Stimulated activated naive B cell treated with anti-CD40 and anti-IgM and Interleukin-4, amounts not matched to agents 10 μg/mL and 1 μg/mL and 100 μg/mL, for 72 hours (primary cell): ENCODE measurements around the gene KCNK3.

Experiments used
- ATAC-seq, 2 donors: fragments of 150-1000 bp; cut with Tn5 transposase; replicated peaks; 2 replicates each; pipeline ENCODE4 v1.10.0; 2021; ENCODE audit warnings: moderate library complexity in 1 of 2
- DNase-seq: peaks from one replicate; pipeline ENCODE4 v3.0.0; 2021
- H3K27ac Mint-ChIP-seq: one replicate; pipeline ENCODE4 v1.8.0; 2022; ENCODE audit warnings: mild to moderate bottlenecking, mixed read lengths
- H3K27me3 Mint-ChIP-seq, 2 donors: one replicate each; pipeline ENCODE4 v1.8.0; 2022; ENCODE audit warnings: mixed read lengths in 2 of 2
- H3K36me3 Mint-ChIP-seq, 2 donors: one replicate each; pipeline ENCODE4 v1.8.0; 2022; ENCODE audit warnings: mixed read lengths in 2 of 2, mild to moderate bottlenecking in 1 of 2
- H3K4me1 Mint-ChIP-seq, 2 donors: one replicate each; pipeline ENCODE4 v1.8.0; 2022; ENCODE audit warnings: mixed read lengths in 2 of 2, mild to moderate bottlenecking in 1 of 2
- H3K4me3 Mint-ChIP-seq, 2 donors: one replicate each; pipeline ENCODE4 v1.8.0; 2022; ENCODE audit warnings: mild to moderate bottlenecking in 2 of 2, mixed read lengths in 2 of 2, moderate library complexity in 1 of 2
- H3K9me3 Mint-ChIP-seq, 2 donors: one replicate each; pipeline ENCODE4 v1.8.0; 2022; ENCODE audit warnings: mixed read lengths in 2 of 2, mild to moderate bottlenecking in 1 of 2

The KCNK3 gene

DNA sequence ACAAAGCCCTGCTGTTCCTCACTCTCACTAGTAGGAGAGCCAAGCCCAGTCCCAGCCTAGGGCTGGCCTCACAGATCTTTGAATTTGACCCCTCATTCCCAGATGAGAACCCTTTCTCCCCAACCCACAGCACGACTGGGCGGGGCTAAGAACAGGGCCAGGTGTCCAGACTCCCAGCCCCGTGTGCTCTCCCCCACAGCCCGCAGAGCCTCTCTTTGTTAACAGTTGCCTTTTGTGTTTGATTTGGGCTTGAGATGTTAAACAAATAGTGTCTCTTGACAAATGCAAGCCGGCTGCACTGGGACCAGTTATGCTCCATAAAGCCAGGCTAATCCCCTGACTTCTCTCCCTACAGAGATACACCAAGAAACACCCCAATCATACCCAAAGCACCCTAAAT lies 4.7 kb upstream of the KCNK3 start:
- Mint-ChIP-seq H3K27ac (no peak overlapping the region), H3K36me3 (no peaks in the 10 kb centered on the region), H3K4me1 (peaks cover 3 to 6% of the 10 kb centered on the region in 2 donors), H3K27me3 (peaks cover 56 to 62% of the 10 kb centered on the region in 2 donors), H3K4me3 (no peak overlapping the region), H3K9me3 (no peaks in the 10 kb centered on the region)
- ATAC-seq: no peak
- no peak for DNase-seq

DNA sequence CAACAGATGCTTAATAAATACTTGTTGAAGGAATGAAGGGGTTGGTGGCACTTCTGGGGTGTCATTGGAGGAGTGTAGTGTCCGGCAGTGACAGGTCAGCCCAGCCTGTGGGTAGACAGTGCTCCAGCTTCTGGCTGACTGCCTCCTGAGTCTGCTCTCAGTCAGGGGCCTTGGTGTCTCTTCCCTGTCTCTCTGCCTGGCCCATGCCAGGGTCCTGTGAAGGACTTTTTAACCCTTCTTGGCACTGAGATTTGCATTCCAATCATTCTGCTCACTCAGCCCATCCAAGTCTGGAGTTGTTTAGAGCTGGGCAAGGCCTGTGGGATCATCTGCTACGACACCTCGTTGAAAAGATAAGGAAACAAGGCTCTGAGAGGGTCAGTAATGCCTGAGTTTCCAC lies 1.4 kb upstream of the KCNK3 start:
- Mint-ChIP-seq H3K36me3 (no peaks in the 10 kb centered on the region), H3K4me1 (peaks cover 7 to 13% of the 10 kb centered on the region in 2 donors), H3K4me3 (no peak overlapping the region), H3K27ac (no peak overlapping the region), H3K9me3 (no peaks in the 10 kb centered on the region), H3K27me3 (peaks cover 65 to 75% of the 10 kb centered on the region in 2 donors)
- DNase-seq: no peak
- no peak for ATAC-seq

DNA sequence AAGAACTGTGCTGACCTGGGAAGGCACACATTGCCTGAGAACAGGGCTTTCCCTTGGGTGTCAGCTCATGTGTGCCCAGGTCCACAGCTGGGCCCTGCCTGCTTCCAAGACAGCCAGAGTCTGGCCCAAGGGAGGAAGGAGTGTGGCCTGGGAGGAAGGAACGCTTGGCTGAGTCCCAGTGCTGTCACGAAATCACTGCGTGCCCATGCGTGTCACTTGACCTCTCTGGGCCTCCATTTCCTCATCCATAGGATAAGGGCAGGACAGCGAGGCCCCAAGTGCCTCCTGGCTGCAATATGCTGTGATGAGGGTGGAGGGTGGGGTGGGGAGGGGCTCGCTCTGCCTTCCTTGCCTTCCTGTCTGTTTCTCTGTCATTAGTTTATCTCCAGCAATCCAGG lies 642 bp upstream of the KCNK3 start:
- Mint-ChIP-seq H3K36me3 (no peaks in the 10 kb centered on the region), H3K27ac (no peak overlapping the region), H3K4me3 (no peak overlapping the region), H3K4me1 (peaks cover 7 to 13% of the 10 kb centered on the region in 2 donors), H3K27me3 (peaks cover 66 to 75% of the 10 kb centered on the region in 2 donors), H3K9me3 (no peaks in the 10 kb centered on the region)
- DNase-seq (no peak), ATAC-seq (no peak)

DNA sequence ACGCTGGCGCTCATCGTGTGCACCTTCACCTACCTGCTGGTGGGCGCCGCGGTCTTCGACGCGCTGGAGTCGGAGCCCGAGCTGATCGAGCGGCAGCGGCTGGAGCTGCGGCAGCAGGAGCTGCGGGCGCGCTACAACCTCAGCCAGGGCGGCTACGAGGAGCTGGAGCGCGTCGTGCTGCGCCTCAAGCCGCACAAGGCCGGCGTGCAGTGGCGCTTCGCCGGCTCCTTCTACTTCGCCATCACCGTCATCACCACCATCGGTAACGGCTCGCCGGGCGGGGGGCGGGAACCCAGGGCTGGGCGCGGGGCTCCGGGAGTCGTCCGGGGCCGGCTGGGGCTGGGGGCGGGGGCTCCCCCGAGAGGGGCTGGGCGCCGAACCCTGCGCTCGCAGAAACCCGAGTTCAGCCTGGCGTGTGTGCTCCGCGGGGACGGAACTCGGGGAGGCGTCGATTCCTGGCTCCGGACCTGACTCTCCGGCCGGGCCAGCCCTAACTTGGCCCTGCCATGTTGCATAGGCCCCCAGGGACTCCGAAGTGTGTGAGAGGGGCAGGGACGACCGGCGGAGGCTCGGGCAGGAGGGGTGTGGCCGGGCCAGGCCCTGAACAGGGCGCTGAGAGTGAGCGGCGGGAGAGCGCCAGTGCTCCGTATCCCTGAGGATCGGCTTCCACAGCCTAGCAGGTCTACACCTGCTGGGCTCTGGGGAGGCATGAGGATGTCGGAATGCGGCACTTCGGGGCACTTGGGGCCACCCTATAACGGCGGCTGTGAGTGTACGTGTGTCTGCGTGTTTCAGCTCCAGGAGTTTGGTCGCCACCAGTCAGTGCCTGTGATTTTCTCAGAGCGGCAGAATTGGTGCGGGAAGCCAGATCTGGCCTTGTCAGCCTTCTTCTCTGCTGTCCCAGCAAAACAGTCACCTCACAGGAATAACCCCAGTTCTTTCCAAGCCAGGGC lies 651 bp downstream of the KCNK3 start:
- H3K4me3 Mint-ChIP-seq: no peak overlapping the region
- no peak for DNase-seq

DNA sequence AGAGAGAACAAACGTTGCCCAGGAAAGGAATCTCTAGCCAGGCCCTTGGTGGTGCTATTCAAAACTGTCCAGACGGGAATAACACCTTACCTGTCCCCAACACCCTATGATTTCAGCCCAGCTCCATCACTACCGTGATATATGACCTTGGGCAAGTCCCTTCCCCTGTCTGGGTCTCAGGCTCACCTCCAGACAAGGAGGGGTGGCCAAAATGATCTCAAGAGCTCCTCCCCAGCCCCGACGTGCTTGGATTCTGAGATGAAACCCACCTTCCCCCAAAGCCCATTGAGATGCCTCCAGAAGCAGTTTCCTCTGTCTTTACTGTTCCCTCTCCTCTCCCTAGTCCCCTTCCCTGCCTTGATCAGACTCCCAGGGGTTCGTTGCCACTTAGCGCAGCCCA lies 1.5 kb downstream of the KCNK3 start:
- Mint-ChIP-seq H3K9me3 (no peaks in the 10 kb centered on the region), H3K27ac (no peak overlapping the region), H3K4me3 (no peak overlapping the region), H3K4me1 (peaks cover 7 to 13% of the 10 kb centered on the region in 2 donors), H3K27me3 (peaks cover 60 to 70% of the 10 kb centered on the region in 2 donors), H3K36me3 (no peaks in the 10 kb centered on the region)
- no peak for ATAC-seq
- DNase-seq: no peak

More for the DNA sequence above, 651 bp downstream of the KCNK3 start:
- Mint-ChIP-seq H3K4me1 (peaks cover 7 to 13% of the 10 kb centered on the region in 2 donors), H3K9me3 (no peaks in the 10 kb centered on the region), H3K27ac (no peak overlapping the region), H3K27me3 (peaks cover 62 to 74% of the 10 kb centered on the region in 2 donors), H3K36me3 (no peaks in the 10 kb centered on the region)
- peak; percentile 15 to 42 for ATAC-seq

DNA sequence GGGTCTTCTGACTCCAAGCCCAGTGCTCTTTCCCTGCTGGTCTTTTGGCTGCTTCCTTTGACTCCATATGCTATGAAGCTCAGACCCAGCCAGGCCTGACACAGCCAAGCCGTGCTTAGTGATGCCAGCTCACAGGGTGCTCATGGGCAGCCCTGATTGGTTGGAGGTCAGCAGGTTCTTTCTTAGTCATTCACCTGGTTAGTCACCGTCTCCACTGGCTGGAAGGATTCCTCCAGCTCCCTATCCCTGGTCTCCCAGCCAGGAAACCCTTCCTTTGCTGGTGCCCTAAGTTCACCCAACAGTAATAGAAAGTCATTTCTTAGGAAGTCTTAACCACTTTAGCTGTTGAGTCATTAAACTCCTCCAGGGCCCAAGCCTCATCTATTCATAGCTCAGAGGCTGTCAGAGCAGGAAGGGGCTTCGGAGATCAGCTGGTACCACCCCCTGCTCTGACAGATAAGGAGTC lies 3.9 kb downstream of the KCNK3 start:
- Mint-ChIP-seq H3K36me3 (no peaks in the 10 kb centered on the region), H3K4me3 (no peak overlapping the region), H3K27me3 (peaks cover 50 to 63% of the 10 kb centered on the region in 2 donors), H3K4me1 (peaks cover 7 to 13% of the 10 kb centered on the region in 2 donors), H3K9me3 (no peaks in the 10 kb centered on the region), H3K27ac (no peak overlapping the region)
- DNase-seq (no peak), ATAC-seq (no peak)

DNA sequence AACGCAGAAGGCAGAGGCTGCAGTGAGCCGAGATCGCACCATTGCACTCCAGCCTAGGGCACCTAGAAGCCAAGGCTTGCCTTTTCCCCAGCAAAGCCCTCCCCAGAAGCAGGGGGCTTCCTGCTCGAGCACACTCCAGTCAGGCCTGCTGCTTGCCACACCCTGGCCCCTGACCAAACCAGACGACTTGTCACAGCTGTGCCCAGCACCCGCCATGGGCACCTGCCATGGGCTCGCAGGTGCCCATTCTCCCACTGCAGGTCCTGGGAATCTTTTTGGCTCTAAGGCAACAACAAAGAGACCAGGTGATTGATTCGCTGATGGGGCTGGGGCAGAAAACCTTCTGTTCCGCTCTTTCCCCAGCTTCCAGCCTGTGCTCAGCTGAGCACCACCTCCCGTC lies 4.9 kb downstream of the KCNK3 start:
- DNase-seq (no peak), ATAC-seq (no peak)
- Mint-ChIP-seq H3K9me3 (no peaks in the 10 kb centered on the region), H3K4me3 (no peak overlapping the region), H3K27ac (no peak overlapping the region), H3K27me3 (peaks cover 43 to 58% of the 10 kb centered on the region in 2 donors), H3K4me1 (peaks cover 5 to 9% of the 10 kb centered on the region in 2 donors), H3K36me3 (no peaks in the 10 kb centered on the region)

DNA sequence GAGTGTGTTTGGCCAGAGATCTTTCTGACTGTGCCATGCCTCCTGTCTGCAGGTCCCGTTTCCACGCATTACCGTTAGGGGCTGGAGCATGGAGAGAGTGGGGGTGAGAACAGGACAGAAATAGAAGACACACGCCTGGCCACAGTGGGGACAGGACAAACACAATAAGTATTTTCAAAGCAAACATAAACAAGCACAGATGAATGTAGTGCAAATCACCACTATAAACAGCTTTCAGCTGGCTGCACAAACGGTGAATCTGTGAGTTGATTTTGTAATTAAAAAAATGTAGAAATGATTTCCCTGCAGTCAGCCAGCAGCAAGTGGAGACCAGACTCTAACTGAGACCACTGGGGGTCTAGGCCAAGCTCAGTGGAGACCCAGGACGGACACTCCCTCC lies 6.8 kb downstream of the KCNK3 start:
- H3K27ac Mint-ChIP-seq: no peak overlapping the region
- peaks cover 35 to 48% of the 10 kb centered on the region in 2 donors for H3K27me3 Mint-ChIP-seq
- no peak overlapping the region for H3K4me3 Mint-ChIP-seq
- no peak for ATAC-seq
- no peak for DNase-seq
- H3K4me1 Mint-ChIP-seq: no peaks in the 10 kb centered on the region
- no peaks in the 10 kb centered on the region for H3K9me3 Mint-ChIP-seq
- no peaks in the 10 kb centered on the region for H3K36me3 Mint-ChIP-seq

DNA sequence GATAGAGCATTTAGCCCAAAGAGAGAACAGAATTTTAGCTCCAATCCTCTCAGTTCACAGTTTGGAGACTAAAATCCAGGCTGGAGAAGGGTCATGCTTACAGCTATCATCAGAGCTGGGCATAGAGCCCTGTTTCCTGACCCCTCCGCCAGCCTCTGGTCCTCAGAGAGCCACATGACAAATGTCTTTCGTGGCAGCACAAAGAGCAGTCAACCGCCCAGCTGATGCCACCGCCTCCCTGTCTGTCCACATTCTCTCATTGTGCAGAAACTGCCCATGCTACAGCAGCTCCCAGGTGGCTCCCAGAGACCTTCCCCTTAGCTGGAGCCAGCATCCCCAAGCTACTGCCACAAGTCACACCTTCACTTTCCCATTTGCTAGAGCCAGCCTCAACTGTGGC lies 7.6 kb downstream of the KCNK3 start:
- no peak overlapping the region for H3K4me3 Mint-ChIP-seq
- DNase-seq: no peak
- no peaks in the 10 kb centered on the region for H3K36me3 Mint-ChIP-seq
- H3K4me1 Mint-ChIP-seq: no peaks in the 10 kb centered on the region
- no peak overlapping the region for H3K27ac Mint-ChIP-seq
- no peaks in the 10 kb centered on the region for H3K9me3 Mint-ChIP-seq
- no peak for ATAC-seq
- H3K27me3 Mint-ChIP-seq: peaks cover 28 to 40% of the 10 kb centered on the region in 2 donors

DNA sequence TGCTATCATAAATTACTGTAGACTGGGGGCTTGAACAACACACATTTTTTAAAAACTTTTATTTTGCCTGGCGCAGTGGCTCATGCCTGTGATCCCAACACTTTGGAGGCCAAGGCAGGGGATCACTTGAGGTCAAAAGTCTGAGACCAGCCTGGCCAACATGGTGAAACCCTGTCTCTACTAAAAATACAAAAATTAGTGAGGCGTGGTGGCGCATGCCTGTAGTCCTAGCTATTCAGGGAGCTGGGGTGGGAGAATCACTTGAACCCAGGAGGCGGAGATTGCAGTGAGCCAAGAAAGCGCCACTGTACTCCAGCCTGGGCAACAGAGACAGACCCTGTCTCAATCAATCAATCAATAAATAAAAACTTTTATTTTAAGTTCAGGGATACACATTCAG lies 9.1 kb downstream of the KCNK3 start:
- no peaks in the 10 kb centered on the region for H3K9me3 Mint-ChIP-seq
- H3K4me1 Mint-ChIP-seq: no peaks in the 10 kb centered on the region
- no peaks in the 10 kb centered on the region for H3K36me3 Mint-ChIP-seq
- H3K27me3 Mint-ChIP-seq: peaks cover 24 to 28% of the 10 kb centered on the region in 2 donors
- ATAC-seq (no peak), DNase-seq (no peak)
- no peak overlapping the region for H3K4me3 Mint-ChIP-seq
- no peak overlapping the region for H3K27ac Mint-ChIP-seq

DNA sequence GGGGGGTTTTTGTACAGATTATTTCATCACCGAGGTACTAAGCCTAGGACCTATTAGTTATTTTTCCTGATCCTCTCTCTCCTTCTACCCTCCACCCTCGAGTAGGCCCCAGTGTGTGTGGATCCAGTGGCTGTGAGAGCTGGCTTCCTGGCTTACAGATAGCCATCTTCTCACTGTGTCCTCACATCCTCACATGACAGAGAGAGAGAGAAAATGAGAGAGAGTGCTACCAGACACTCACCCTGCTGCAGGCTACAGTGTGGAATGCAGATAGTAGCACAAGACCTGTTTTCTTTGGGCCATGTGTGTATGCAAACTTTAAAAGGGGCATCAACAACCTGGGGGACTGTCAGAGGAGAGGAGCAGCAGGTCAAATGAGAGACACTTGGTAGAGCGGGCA lies 9.5 kb downstream of the KCNK3 start:
- H3K27ac Mint-ChIP-seq: no peak overlapping the region
- H3K4me1 Mint-ChIP-seq: no peaks in the 10 kb centered on the region
- H3K27me3 Mint-ChIP-seq: peaks cover 20 to 24% of the 10 kb centered on the region in 2 donors
- ATAC-seq (no peak), DNase-seq (no peak)
- H3K4me3 Mint-ChIP-seq: no peak overlapping the region
- H3K36me3 Mint-ChIP-seq: no peaks in the 10 kb centered on the region
- no peaks in the 10 kb centered on the region for H3K9me3 Mint-ChIP-seq

DNA sequence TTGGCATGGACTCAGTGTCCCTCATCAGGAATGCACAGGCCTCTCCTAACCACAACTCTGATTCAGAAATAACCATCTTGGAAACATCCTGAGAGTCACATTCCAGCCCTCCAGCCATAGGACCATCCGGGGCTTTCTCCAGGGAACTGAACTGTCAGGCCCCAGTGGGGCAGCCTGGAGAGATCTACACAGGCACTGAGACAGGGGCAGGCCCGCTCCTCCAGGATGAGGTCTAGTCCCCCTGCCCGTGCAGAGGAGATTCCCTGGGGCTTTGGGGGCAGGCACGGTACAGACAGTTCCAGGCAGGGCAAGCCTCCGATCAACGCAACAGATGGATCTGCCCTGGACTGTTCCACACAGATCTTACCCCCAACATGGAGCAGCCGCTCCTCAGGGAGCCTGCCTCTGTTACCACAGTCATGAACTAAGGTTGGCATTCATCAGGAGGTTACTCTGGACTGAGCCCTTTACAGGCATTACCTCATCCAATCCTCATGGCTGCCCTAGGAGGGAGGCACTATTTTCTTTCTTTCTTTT lies 12.0 kb downstream of the KCNK3 start:
- ATAC-seq (no peak), DNase-seq (no peak)
- Mint-ChIP-seq H3K4me1 (no peaks in the 10 kb centered on the region), H3K4me3 (no peak overlapping the region), H3K27ac (no peak overlapping the region), H3K9me3 (no peaks in the 10 kb centered on the region), H3K27me3 (peaks cover 7 to 11% of the 10 kb centered on the region in 2 donors), H3K36me3 (no peaks in the 10 kb centered on the region)

DNA sequence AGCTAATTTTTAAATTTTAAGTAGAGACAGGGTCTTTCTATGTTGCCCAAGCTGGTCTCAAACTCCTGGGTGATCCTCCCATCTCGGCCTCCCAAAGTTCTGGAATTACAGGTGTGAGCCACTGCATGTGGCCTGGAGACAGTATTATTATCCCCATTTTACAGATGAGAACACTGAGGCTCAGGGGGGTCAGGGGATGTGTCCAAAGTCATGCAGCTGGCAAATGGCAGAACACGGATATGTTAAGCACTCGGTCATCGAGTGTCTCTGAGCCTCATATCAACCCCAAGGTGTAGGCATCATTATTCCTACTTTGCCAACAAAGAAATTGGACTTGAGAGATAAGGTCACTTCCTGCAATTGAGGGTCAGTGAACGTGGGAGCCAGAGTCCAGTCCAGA lies 12.6 kb downstream of the KCNK3 start:
- no peaks in the 10 kb centered on the region for H3K9me3 Mint-ChIP-seq
- DNase-seq (no peak), ATAC-seq (no peak)
- peaks cover 7 to 11% of the 10 kb centered on the region in 2 donors for H3K27me3 Mint-ChIP-seq
- H3K27ac Mint-ChIP-seq: no peak overlapping the region
- no peaks in the 10 kb centered on the region for H3K36me3 Mint-ChIP-seq
- no peaks in the 10 kb centered on the region for H3K4me1 Mint-ChIP-seq
- H3K4me3 Mint-ChIP-seq: no peak overlapping the region

DNA sequence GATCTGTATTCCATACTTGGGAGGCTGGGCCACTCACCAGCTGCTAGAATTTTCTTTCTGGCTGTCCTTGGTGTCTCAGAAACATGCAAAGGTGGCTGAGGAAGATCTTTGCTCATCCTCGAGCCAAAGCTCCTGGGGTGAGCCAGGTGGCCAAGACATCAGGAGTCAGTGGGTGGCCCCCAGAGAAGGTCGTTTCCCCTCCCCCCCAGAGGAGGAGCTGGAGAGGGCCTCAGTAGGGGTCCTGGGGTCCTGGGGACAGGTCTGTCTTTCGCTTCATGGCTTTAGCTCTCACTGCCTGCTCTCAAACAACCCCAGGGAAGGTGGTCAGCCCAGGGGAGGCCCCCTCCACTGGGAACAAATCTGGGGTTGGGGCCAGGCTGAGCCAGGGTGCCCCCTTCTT lies 13.6 kb downstream of the KCNK3 start:
- no peaks in the 10 kb centered on the region for H3K9me3 Mint-ChIP-seq
- no peak overlapping the region for H3K4me3 Mint-ChIP-seq
- no peaks in the 10 kb centered on the region for H3K36me3 Mint-ChIP-seq
- no peak overlapping the region for H3K27ac Mint-ChIP-seq
- ATAC-seq: no peak
- no peak for DNase-seq
- peaks cover 0 to 7% of the 10 kb centered on the region in 2 donors for H3K27me3 Mint-ChIP-seq
- no peaks in the 10 kb centered on the region for H3K4me1 Mint-ChIP-seq
